CD4-positive, CD25-positive, alpha-beta regulatory T cell (primary cell): Measurements from ENCODE around the gene FBF1. TPM values are rescaled to one million over a fixed set of nuclear protein-coding genes. Genes with fewer than 3 reads are reported as not detected.
"Not testable (repeated sequence)": the region's sequence is repeated elsewhere in the genome, so short reads cannot be mapped to it uniquely, and the experiment has no call there.

Experiments used
- ATAC-seq, 2 donors: fragments of 150-1000 bp; cut with Tn5 transposase; one replicate each; pipeline ENCODE4 v1.10.0; 2021; ENCODE audit warnings: low read depth in 2 of 2, moderate number of reproducible peaks in 2 of 2, moderate library complexity in 1 of 2
- DNase-seq, 3 donors: peaks; one replicate each; pipeline versions ENCODE4 v3.0.0 to v3.0.0-alpha.2; 2012 to 2022; ENCODE audit warnings: mixed read lengths in 1 of 3
- H3K27ac ChIP-seq: one replicate; pipeline ENCODE4 v1.7.0; 2013; ENCODE audit warnings: mild to moderate bottlenecking, low read length; ENCODE audit not compliant: insufficient read depth, poor library complexity, severe bottlenecking
- H3K27me3 ChIP-seq: one replicate; pipeline ENCODE4 v1.7.0; 2013; ENCODE audit warnings: low read length; ENCODE audit not compliant: control insufficient read depth, insufficient read depth
- H3K36me3 ChIP-seq: one replicate; pipeline ENCODE4 v1.7.0; 2013; ENCODE audit warnings: mild to moderate bottlenecking, low read length, moderate library complexity; ENCODE audit not compliant: control insufficient read depth, insufficient read depth
- H3K4me1 ChIP-seq: 2 replicates; pipeline ENCODE4 v1.7.0; 2013; ENCODE audit warnings: mild to moderate bottlenecking, low read length; ENCODE audit not compliant: insufficient read depth, control insufficient read depth, poor library complexity, severe bottlenecking
- H3K4me3 ChIP-seq: one replicate; pipeline ENCODE4 v1.7.0; 2013; ENCODE audit warnings: low read depth, mild to moderate bottlenecking, low read length, moderate library complexity
- H3K9me3 ChIP-seq, 2 experiments: 1 replicate in 1 of 2; 2 replicates in 1 of 2; pipeline ENCODE4 v1.7.0; 2013; ENCODE audit warnings: low read length in 2 of 2, mild to moderate bottlenecking in 1 of 2, moderate library complexity in 1 of 2; ENCODE audit not compliant: control insufficient read depth in 2 of 2
- H3K27ac Mint-ChIP-seq, 3 donors: one replicate each; pipeline ENCODE4 v1.8.0; 2020 to 2022; ENCODE audit warnings: mild to moderate bottlenecking in 3 of 3, mixed read lengths in 3 of 3, moderate library complexity in 2 of 3
- H3K27me3 Mint-ChIP-seq: one replicate; pipeline ENCODE4 v1.8.0; 2022; ENCODE audit warnings: mild to moderate bottlenecking, mixed read lengths
- H3K36me3 Mint-ChIP-seq: one replicate; pipeline ENCODE4 v1.8.0; 2020; ENCODE audit warnings: mixed read lengths
- H3K4me1 Mint-ChIP-seq, 4 donors: one replicate each; pipeline ENCODE4 v1.8.0; 2020 to 2022; ENCODE audit warnings: mixed read lengths in 4 of 4, mild to moderate bottlenecking in 1 of 4
- H3K4me3 Mint-ChIP-seq, 4 donors: one replicate each; pipeline ENCODE4 v1.8.0; 2020 to 2022; ENCODE audit warnings: mild to moderate bottlenecking in 4 of 4, mixed read lengths in 4 of 4, moderate library complexity in 3 of 4
- H3K9me3 Mint-ChIP-seq, 7 donors: one replicate each; pipeline ENCODE4 v1.8.0; 2020 to 2022; ENCODE audit warnings: mixed read lengths in 7 of 7, mild to moderate bottlenecking in 3 of 7, moderate library complexity in 2 of 7
- polyA plus RNA-seq, 4 donors: library from polyadenylated mRNA; unstranded; fragments of 300-500 nt; fragmentation: Illumina TruSeq; gene quantifications; one replicate each; pipeline ENCODE4 v1.2.3, GENCODE V29; 2021
- total RNA-seq: library from RNA; stranded (reverse); gene quantifications from one replicate; pipeline ENCODE4 v1.2.3, GENCODE V29; 2022

The FBF1 gene
- total and polyA plus RNA-seq, 5 donors from 2014 or later = 1.7 to 15.5 (median 2.9) TPM

DNA sequence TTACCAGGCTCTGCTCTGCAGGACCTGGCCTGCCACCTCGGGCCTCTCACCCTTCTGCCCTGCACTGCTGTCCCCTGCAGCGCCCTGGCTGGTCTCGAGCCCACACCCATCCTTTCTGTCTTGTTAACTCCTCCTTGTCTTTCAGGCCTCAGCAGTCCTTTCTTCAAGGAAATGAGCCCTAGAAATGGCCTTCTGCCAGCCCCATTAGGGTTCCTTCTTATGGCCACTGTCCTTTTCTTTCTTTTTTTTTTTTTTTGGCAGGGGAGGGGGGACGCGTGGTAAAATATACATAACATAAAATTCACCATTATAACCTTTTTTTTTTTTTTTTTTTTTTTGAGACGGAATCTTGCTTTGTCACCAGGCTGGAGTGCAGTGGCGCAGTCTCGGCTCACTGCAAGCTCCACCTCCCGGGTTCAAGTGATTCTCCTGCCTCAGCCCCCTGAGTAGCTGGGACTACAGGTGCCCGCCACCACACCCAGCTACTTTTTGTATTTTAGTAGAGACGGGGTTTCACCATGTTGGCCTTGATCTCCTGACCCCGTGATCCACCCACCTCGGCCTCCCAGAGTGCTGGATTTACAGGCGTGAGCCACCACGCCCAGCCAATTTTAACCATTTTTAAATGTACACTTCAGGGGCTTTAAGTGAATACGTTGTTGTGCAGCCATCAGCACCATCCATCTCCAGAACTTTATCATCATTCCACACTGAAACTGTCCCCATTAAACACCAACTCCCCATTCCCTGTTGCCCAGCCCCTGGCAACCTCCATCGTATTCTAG lies 75.2 kb downstream of the FBF1 start:
- H3K9me3 ChIP-seq, H3K36me3 Mint-ChIP-seq, H3K27me3 Mint-ChIP-seq, ATAC-seq, H3K36me3 ChIP-seq, H3K27me3 ChIP-seq, H3K27ac ChIP-seq, DNase-seq, H3K4me3 ChIP-seq, H3K9me3 Mint-ChIP-seq, H3K4me1 ChIP-seq, H3K4me3 Mint-ChIP-seq: not testable (repeated sequence)
- Mint-ChIP-seq H3K4me1 (peaks cover 0 to 19% (median 5%) of the 10 kb centered on the region in 4 donors), H3K27ac (peak overlapping the region in 2 of 3 donors; percentile 51 to 52)

DNA sequence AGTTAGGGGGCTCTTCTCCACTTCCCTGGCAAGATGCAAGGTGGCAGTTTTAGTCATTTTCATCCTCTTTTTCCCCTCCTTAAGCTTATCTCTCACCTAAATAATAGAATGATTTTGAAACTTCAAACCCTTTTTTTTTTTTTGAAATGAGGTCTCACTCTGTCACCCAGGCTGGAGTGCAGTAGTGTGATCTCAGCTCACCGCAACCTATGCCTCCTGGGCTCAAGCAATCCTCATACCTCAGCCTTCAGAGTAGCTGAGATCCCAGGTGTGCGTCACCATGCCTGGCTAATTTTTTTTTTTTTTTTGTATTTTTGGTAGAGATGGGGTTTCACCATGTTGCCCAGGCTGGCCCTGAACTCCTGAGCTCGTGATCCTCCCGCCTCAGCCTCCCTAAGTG lies 76.0 kb downstream of the FBF1 start:
- H3K27me3 Mint-ChIP-seq, H3K4me3 ChIP-seq, ATAC-seq, H3K27me3 ChIP-seq, DNase-seq, H3K36me3 ChIP-seq, H3K36me3 Mint-ChIP-seq, H3K9me3 Mint-ChIP-seq, H3K27ac ChIP-seq, H3K9me3 ChIP-seq, H3K4me1 ChIP-seq: not testable (repeated sequence)
- H3K4me1 Mint-ChIP-seq = peaks cover 0 to 18% (median 5%) of the 10 kb centered on the region in 4 donors
- H3K4me3 Mint-ChIP-seq = peak overlapping the region in 1 of 4 donors; percentile 7
- peak overlapping the region in 1 of 3 donors; percentile 71 for H3K27ac Mint-ChIP-seq

DNA sequence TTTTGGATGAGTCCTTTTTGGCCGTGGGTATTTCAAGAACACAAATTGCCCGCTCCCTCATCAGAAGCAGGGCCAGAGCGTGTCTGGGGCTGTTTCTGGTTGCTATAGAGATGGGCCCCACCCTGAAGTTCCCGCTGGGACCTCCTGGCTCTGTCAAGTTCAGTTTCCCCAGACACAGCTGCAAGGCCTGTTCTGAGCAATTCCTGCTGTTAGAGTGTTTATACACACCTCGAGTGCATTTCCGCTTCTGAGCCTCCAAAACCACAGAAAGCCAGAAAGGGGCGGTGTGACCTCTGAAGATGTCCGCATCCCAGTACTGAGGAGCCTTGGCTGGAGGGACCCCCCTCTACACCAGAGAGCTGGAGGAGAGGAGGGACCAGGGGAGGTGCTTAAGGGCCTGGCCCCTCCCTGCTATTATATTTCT lies 76.4 kb downstream of the FBF1 start:
- Histone ChIP-seq H3K4me1 (peaks cover 9% of the 10 kb centered on the region), H3K27me3 (no peaks in the 10 kb centered on the region), H3K36me3 (no peaks in the 10 kb centered on the region), H3K4me3 (no peak overlapping the region), H3K9me3 (no peaks in the 10 kb centered on the region), H3K27ac (no peak overlapping the region)
- DNase-seq (peak in 1 of 3 donors; percentile 33), ATAC-seq (peak; percentile 24 to 48)
- Mint-ChIP-seq H3K36me3 (no peaks in the 10 kb centered on the region), H3K4me3 (peak overlapping the region in 1 of 4 donors; percentile 7), H3K9me3 (no peaks in the 10 kb centered on the region), H3K27me3 (peaks cover 4% of the 10 kb centered on the region), H3K4me1 (peaks cover 0 to 19% (median 5%) of the 10 kb centered on the region in 4 donors), H3K27ac (peak overlapping the region in 2 of 3 donors; percentile 66 to 71)

DNA sequence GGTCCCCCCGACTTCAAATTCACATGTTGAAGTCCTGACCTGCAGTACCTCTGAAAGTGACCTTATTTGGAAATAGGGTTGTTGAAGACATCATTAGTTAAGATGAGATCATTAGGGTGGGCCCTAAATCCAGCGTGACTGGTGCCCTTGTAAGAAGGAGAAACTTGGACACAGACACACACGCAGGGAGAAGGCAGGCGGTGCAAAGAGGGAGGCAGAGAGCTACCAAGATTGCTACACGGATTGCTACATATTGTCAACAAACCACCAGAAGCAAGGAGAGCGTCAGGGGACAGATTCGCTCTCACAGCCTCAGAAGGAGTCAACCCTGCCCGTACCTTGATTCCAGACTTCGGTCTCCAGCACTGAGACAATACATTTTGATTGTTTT lies 78.9 kb downstream of the FBF1 start:
- Mint-ChIP-seq H3K27me3 (no peaks in the 10 kb centered on the region), H3K9me3 (no peaks in the 10 kb centered on the region), H3K27ac (no peak overlapping the region), H3K4me1 (peaks cover 0 to 36% (median 13%) of the 10 kb centered on the region in 4 donors), H3K36me3 (no peaks in the 10 kb centered on the region), H3K4me3 (no peak overlapping the region)
- no peak for ATAC-seq
- no peaks in the 10 kb centered on the region for H3K9me3 ChIP-seq
- no peak overlapping the region for H3K27ac ChIP-seq
- H3K4me1 ChIP-seq = peaks cover 17% of the 10 kb centered on the region
- H3K27me3 ChIP-seq = no peaks in the 10 kb centered on the region
- H3K4me3 ChIP-seq = no peak overlapping the region
- DNase-seq = no peak
- no peaks in the 10 kb centered on the region for H3K36me3 ChIP-seq

Other genes starting within 250 kb of the FBF1 start
- not detected for gene ITGB4, start 219.6 kb downstream of the FBF1 start, total RNA-seq
- under 1 TPM in 3 of 4 donors, not detected in 1; 0.28 to 0.60 (median 0.56) TPM for gene ITGB4, start 219.6 kb downstream of the FBF1 start, polyA plus RNA-seq
- 9.1 TPM for gene GALK1, start 175.8 kb downstream of the FBF1 start, total RNA-seq
- gene GALK1, start 175.8 kb downstream of the FBF1 start, polyA plus RNA-seq = 10 to 100 TPM; 18.7 to 24.3 (median 21.9) TPM
- gene UNK, start 156.2 kb downstream of the FBF1 start, total RNA-seq = 33.9 TPM
- gene UNK, start 156.2 kb downstream of the FBF1 start, polyA plus RNA-seq = 10 to 100 TPM; 15.3 to 24.5 (median 23.0) TPM
- gene UNC13D, start 96.6 kb downstream of the FBF1 start, total RNA-seq = 149 TPM
- 10 to 100 TPM; 41.6 to 51.7 (median 45.0) TPM for gene UNC13D, start 96.6 kb downstream of the FBF1 start, polyA plus RNA-seq
- 118 TPM for gene WBP2, start 85.7 kb downstream of the FBF1 start, total RNA-seq
- gene WBP2, start 85.7 kb downstream of the FBF1 start, polyA plus RNA-seq = 100 to 1,000 TPM in 1 of 4 donors, 10 to 100 TPM in 3; 77.7 to 112 (median 91.2) TPM
- gene TRIM47, start 62.5 kb downstream of the FBF1 start, total RNA-seq = 3.6 TPM
- 10 to 100 TPM in 3 of 4 donors, 1 to 10 TPM in 1; 8.7 to 16.6 (median 15.8) TPM for gene TRIM47, start 62.5 kb downstream of the FBF1 start, polyA plus RNA-seq
- gene TRIM65, start 44.1 kb downstream of the FBF1 start, total RNA-seq = 18.7 TPM
- gene TRIM65, start 44.1 kb downstream of the FBF1 start, polyA plus RNA-seq = 10 to 100 TPM; 16.9 to 24.3 (median 20.1) TPM
- gene MRPL38, start 36.2 kb downstream of the FBF1 start, total RNA-seq = 118 TPM
- gene MRPL38, start 36.2 kb downstream of the FBF1 start, polyA plus RNA-seq = 10 to 100 TPM; 58.0 to 68.8 (median 64.8) TPM
- 25.6 TPM for gene ACOX1, start 38.1 kb upstream of the FBF1 start, total RNA-seq
- gene ACOX1, start 38.1 kb upstream of the FBF1 start, polyA plus RNA-seq = 10 to 100 TPM; 15.0 to 24.3 (median 18.9) TPM
- gene TEN1, start 38.2 kb upstream of the FBF1 start, total RNA-seq = 17.3 TPM
- 10 to 100 TPM; 19.9 to 26.1 (median 21.5) TPM for gene TEN1, start 38.2 kb upstream of the FBF1 start, polyA plus RNA-seq
- gene CDK3, start 59.8 kb upstream of the FBF1 start, total RNA-seq = 11.6 TPM
- gene CDK3, start 59.8 kb upstream of the FBF1 start, polyA plus RNA-seq = 1 to 10 TPM in 1 of 4 donors, under 1 TPM in 3; 0.17 to 1.0 (median 0.50) TPM
- gene EVPL, start 86.3 kb upstream of the FBF1 start, total RNA-seq = 0.15 TPM
- under 1 TPM in 1 of 4 donors, not detected in 3; 0.05 TPM for gene EVPL, start 86.3 kb upstream of the FBF1 start, polyA plus RNA-seq
- gene SRP68, start 131.5 kb upstream of the FBF1 start, total RNA-seq = 68.8 TPM
- gene SRP68, start 131.5 kb upstream of the FBF1 start, polyA plus RNA-seq = 10 to 100 TPM; 71.6 to 81.0 (median 74.5) TPM
- gene GALR2, start 133.7 kb upstream of the FBF1 start, total RNA-seq = 0.86 TPM
- under 1 TPM in 2 of 4 donors, not detected in 2; 0.41 to 0.62 TPM for gene GALR2, start 133.7 kb upstream of the FBF1 start, polyA plus RNA-seq
- gene ZACN, start 138.1 kb upstream of the FBF1 start, total RNA-seq = 0.42 TPM
- 1 to 10 TPM in 1 of 4 donors, under 1 TPM in 3; 0.24 to 2.0 (median 0.62) TPM for gene ZACN, start 138.1 kb upstream of the FBF1 start, polyA plus RNA-seq
- gene EXOC7, start 162.7 kb upstream of the FBF1 start, total RNA-seq = 105 TPM
- 10 to 100 TPM; 41.3 to 47.6 (median 45.0) TPM for gene EXOC7, start 162.7 kb upstream of the FBF1 start, polyA plus RNA-seq
- 1.0 TPM for gene FOXJ1, start 200.2 kb upstream of the FBF1 start, total RNA-seq
- gene FOXJ1, start 200.2 kb upstream of the FBF1 start, polyA plus RNA-seq = under 1 TPM in 2 of 4 donors, not detected in 2; 0.14 to 0.24 TPM